Measurements from ENCODE around the gene AMZ1.

Gene AMZ1

GRCh38 chr7:2651847-2652735 is 35.9 kb upstream of the AMZ1 start:
- no peak for DNase-seq

GRCh38 chr7:2652736-2653060 is 35.3 kb upstream of the AMZ1 start:
- no peak for DNase-seq

DNA sequence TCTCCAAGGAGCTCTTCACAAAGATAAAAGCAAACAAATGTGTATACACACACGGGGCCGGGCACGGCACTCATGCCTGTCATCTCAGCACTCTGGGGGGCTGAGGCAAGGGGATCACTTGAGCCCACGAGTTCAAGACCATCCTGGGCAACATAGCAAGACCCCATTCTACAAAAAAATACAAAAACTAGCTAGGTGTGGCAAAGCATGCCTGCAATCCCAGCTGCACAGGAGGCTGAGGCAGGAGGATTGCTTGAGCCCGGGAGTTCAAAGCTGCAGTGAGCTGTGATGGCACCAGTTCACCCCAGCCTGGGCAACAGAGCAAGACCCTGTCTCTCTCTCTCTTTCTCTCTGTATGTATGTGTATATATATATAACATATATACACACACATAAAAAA is 33.9 kb upstream of the AMZ1 start:
- DNase-seq = no peak

DNA sequence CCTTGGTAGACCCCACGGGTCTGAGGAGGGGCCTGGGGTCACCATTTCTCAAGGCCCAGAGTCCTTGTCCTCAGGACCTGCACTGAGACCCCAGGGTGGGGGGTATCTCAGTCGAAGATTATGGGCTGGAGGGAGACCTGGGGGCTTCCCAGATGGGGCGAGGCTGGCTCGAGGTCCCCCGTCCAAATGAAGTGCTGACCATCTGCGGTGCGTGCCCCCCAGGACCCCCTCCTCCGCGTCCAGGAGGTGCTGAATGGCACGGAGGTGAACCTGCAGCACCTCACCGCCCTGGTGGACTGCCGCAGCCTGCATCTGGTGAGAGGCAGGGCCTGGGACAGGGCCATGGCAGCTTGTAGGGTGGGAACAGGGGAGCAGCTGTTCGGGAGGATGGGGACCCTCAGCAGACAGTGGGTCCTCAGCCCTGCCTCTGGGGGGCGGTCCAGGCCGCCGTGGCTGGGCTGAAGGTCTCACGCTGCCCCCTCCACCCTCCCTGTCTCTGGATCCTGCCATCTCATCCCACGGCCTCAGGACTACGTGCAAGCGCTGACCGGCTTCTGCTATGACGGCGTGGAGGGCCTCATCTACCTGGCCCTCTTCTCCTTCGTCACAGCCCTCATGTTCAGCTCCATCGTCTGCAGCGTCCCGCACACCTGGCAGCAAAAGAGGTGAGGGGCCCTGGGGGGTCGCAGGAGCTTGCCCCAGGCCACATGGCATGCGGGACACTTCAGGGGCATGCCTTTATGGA is 32.0 kb upstream of the AMZ1 start:
- DNase-seq = no peak

DNA sequence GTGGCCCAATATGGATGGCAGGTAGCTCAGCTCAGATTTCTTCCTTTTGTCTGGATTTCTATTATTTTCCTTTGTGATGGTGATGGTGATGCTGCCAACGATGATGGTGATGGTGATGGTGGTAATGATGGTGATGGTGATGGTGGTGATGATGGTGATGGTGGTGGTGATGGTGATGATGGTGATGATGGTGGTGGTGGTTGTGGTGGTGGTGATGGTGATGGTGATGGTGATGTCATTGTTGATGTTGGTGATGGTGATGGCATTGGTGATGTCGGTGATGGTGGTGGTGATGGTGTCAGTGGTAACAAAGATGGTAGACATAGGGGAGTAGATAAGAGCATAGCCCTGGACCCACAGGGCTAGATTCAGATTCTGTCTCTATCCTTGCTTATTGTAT is 30.8 kb upstream of the AMZ1 start:
- no peak for DNase-seq

DNA sequence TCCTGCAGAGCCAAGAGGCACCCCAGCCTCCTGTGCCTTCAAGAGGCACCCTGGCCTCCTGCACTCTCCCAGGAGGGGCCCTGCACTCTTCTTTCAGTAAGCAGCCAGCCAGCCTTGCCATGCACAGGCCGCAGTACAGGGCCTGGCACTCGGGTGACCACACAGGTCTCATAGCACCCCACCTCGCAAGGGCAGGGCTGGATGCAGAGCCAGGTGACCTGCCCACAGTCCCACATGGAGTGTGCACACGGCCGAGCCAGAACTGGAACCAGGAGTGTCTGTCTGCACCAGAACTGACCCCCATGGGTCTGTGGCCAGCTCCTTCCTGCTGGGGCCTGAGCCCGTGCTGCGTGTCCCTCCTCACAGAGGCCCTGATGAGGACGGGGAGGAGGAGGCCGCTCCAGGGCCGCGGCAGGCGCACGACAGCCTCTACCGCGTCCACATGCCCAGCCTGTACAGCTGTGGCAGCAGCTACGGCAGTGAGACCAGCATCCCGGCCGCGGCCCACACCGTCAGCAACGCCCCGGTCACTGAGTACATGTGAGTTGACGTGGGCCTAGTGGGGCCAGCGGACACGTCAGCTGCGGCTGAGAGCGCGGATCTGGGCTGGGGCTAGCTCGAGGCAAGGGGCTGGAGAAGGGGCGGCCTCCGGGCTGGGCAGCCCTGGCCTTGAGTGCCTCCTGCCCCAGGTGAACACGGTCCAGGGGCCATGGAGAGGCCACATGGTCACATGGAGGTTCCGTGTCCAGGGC is 29.9 kb upstream of the AMZ1 start:
- DNase-seq = no peak

DNA sequence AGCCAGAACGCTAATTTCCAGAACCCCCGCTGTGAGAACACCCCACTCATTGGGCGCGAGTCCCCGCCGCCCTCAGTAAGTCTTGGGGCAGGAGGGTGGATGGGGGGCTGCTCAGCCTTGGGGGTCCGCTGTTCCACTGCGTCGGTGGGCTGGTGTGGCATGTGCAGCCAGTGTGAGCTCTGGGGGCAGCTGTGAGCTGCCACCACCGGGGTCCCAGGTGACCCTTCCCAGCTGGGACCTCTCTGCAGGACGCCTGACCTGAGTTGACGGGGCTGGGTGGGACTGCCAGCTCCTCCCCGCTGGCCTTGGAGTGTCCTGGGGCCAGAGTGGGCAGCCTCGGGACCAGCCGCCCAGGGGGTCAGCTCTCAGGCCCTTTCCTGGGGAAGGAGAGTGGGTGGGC is 29.1 kb upstream of the AMZ1 start:
- DNase-seq = no peak

GRCh38 chr7:2659556-2660358 is 28.2 kb upstream of the AMZ1 start:
- no peak for DNase-seq

DNA sequence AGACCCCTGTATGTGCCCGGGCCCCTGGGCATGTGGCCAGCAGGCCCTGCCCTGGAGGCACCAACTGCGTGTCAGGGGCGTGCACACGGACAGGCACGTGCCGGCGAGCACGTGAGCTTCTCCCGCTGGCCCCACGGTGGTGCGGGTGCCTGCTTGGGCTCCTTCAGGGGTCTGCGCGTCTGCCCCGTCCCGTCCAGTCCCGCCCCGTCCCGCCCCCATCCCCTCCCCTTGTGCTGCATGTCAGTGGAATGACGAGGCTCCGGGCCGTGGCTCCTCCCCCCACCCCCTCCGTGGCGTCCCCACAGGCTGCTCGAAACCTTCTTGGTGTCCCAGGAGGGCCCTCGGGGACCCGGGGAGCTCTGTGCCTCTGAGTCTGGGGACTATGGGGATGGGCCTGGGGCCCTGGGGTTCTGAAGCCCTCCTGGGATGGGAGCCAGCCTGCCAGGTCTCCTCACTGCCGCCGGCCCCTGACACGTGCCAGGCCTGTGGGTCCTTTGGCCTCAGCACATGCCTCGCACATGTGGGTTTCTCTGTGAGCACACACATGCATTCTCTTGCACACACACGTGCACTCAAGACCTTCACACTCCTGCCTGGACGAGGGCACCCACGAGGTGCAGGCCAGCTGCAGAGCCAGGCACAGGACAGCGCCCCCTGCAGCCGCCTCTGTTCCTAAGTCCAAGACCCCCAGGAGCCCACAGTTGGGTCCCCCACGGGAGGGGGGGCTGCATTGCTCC is 27.5 kb upstream of the AMZ1 start:
- DNase-seq = no peak

DNA sequence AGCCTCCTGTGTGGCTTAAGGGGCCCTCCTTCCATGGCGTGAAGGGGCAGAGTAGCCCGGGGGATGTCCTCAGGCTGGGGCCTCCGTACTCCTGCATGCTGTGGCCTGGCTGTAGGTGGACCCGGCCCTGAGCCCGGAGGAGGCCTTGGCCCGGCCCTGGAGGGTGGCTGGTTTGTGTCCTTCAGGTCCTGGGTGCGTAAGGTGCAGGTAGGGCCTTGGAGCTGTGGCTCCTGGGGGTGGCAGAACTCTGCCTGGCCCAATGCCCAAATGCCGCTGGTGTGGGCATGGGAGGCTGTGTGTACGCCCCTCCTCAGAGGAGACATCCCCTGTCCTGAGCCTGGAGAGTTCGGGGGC is 26.9 kb upstream of the AMZ1 start:
- no peak for DNase-seq

- no peak for DNase-seq
These were observed 26.3 kb upstream of the AMZ1 start for GRCh38 chr7:2661602-2662272.

DNA sequence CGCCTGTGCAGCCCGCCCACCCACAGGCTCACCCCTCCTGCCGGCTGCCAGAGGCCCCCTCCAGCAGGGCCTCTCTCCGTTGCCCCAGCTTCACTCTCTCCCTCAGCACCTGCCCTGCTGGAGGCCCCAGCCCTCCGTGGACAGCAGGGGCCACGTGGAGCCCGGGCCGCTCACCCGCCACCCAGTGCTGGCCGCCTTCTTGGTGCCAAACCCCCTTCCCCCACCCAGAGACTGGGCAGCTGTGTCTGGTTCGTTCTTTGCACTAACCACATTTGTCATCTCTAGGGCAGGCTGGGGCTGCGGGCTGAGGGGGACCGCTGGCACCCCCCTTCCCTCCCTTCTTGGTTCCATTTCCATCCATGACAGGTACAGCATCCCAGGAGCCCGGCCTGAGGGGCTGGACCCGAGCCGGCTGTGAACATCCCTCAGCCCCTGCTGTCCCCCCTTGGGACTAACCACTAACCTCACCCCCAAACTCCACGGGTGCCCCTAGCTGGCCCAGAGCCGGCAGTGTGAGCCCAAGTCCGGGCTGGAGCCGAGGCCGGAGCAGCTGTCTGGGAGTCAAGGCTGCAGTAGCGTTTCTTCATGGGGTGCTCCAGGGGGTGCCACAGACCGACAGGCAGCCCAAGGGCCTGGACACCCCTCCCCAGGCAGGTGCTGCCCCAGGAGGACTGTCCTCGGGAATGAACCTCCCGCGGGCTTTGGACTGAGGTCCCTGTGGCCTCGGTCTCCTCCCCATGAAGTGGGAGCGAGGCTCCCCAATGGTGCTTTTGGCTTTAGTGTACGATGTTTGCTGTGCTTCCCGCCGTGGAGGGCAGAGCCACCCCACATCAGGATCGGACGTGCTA is 25.5 kb upstream of the AMZ1 start:
- DNase-seq = no peak

DNA sequence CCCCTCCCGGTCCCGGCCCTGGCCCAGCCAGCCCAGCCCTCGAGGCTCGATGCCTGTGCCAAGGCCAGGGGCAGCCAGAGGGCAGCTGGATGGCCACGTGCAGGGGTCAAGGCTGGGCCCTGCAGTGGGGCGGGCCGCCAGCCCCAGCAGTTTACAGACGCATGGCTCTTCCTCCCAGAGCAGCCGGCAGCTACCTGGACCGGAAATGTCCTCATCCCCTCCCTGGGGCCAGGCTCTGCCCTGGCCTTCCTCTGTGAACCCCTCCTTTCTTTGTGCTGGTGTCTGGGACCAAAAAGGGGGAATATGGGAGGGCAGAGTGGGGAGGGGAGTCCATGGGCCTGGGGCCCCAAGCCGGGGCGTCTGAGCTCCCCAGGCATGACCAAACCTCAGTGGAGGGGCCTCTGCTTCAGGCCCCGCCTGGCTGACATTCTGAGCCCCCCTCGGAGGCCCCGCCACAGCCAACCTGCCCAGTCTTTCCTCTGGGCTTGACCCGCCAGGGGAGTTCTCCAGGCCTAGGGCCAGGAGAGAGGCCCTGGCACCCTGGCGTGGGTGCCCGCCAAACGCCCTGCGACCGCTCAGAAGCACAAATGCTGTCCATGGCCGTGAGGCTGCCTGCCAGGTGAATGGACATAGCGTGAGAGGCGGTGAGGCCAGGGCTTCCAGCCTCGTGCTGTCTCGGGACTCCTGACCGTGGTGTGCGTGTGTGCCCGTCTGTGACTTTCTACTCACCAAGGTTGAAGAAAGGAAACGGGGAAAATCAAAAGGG is 24.7 kb upstream of the AMZ1 start:
- no peak for DNase-seq

- DNase-seq = no peak
These were observed 24.0 kb upstream of the AMZ1 start for GRCh38 chr7:2663960-2664359.

DNA sequence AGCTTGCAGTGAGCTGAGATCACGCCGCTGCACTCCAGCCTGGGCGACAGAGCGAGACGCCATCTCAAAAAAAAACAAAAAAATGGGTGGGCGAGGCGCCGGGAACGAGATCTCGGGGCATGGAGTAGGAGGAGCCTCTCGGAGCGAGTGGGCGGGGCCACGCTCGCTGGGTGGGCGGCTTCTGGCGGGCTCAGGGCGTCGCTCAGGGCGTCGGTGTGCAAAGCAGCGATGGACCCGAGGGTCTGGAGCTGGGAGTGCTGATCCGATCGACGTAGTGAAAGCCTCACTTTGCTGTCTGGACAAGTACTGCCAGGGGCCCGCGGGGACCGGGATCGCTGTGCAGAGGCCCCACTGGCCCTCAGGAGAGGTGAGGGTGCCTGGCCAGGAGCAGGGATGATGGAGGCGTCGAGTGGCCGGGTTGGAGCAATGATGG is 22.6 kb upstream of the AMZ1 start:
- DNase-seq = no peak

DNA sequence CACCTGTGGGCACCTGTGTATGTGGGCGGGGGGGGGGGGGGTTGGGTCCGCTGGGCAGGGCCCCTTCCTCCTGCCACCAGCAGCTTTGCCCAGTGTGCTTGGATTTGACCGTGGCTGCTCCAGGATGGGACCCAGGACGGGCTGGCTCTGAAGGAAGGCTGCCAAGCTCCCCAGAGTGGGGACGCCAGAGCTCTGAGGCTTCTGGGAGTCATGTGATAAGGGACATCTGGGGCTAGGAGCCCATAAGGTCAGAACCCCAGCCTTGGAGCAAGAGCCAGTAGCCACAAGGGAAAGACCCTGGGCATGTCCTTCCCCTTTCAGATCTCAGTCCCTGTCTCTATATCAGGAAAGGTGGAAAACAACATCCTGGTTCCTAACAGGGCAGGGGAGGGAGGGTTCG is 21.8 kb upstream of the AMZ1 start:
- DNase-seq = no peak

GRCh38 chr7:2666588-2667250 is 21.3 kb upstream of the AMZ1 start:
- DNase-seq = no peak

- DNase-seq = no peak
These were observed 20.2 kb upstream of the AMZ1 start for GRCh38 chr7:2667843-2668242.

DNA sequence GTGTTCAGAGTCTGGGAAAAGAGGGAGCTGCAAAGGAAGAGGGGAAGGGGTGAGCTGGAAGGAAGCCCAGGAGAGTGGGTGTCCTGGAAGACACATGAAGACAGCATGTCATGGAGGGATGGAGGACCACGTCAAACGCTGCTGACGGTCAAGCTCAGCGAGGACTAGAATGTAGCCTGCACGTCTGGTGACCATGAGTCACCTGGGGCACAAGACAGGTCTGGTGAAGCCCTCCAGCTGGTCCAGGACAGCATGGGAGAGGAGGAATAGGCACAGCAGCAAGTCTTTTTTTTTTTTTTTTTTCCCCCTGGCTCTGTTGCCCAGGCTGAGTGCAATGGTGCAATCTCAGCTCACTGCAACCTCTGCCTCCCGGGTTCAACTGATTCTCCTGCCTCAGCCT is 19.6 kb upstream of the AMZ1 start:
- DNase-seq = no peak

Measured in activated CD8-positive, alpha-beta memory T cell treated with anti-CD3 and anti-CD28 coated beads for 24 hours (primary cell).